Tibial nerve (tissue), 4 donors: Measurements from ENCODE around the gene TRAF5.

Experiments used
- CTCF ChIP-seq, 5 experiments: fragments of 200-600 bp in 3 of 5; fragments of 450-650 bp in 2 of 5; sonication (generic) in 3 of 5; IDR thresholded peaks; one replicate each; pipeline ENCODE4 v1.5.1; 2016 to 2019; ENCODE audit warnings: antibody characterized with exemption in 5 of 5, mild to moderate bottlenecking in 3 of 5, moderate library complexity in 2 of 5
- EP300 ChIP-seq, 2 donors: sonication (generic); formaldehyde crosslinking; IDR thresholded peaks; one replicate each; pipeline ENCODE4 v1.6.1; 2017; ENCODE audit warnings: antibody characterized with exemption in 2 of 2, mild to moderate bottlenecking in 1 of 2
- POLR2A ChIP-seq, 2 donors: fragments of 450-650 bp; IDR thresholded peaks; one replicate each; pipeline ENCODE4 v1.6.1; 2017; ENCODE audit warnings: antibody characterized with exemption in 2 of 2, mild to moderate bottlenecking in 2 of 2, moderate library complexity in 2 of 2

GRCh38 chr1:211336161-211336560, 9.5 kb downstream of the TRAF5 start:
- no peak for TF ChIP-seq CTCF (IDR thresholded peaks at IDR 0.05)
- no peak for TF ChIP-seq POLR2A (IDR thresholded peaks at IDR 0.05)
- TF ChIP-seq EP300 (IDR thresholded peaks at IDR 0.05), result no peak
